ENCODE results near the gene TAS2R50.

DNA sequence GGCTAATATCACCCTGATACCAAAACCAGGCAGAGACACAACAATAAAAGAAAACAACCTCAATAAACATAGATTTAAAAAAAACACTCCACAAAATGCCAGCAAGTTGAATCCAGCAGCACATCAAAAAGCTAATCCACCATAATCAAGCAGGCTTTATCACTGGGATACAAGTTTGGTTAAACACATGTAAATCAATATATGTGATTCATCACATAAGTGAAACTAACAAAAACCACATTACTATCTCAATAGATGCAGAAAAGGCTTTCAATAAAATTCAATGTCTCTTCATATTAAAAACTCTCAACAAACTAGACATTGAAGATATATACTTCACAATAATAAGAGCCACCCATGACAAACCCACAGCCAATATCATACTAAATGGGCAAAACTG is 30.6 kb downstream of the TAS2R50 start:
- no peak for TF ChIP-seq TAF1 (IDR thresholded peaks at IDR 0.05; ENCODE audit: low read depth, low read length)
- TF ChIP-seq POLR2A (IDR thresholded peaks at IDR 0.05; ENCODE audit: low read depth, low read length) = no peak
- TF ChIP-seq POLR2AphosphoS5 (IDR thresholded peaks at IDR 0.05; ENCODE audit: low read depth, low read length) = no peak
- TF ChIP-seq SPI1 (IDR thresholded peaks at IDR 0.05; ENCODE audit: low read depth, low read length) = no peak
- no peak for TF ChIP-seq PAX5 (IDR thresholded peaks at IDR 0.05; ENCODE audit: insufficient read depth, low read length, severe bottlenecking)

All from GM12891 (cell line).